Fibroblast of lung (primary cell): ENCODE results near the gene DUSP9. TPM values are rescaled to one million over a fixed set of nuclear protein-coding genes. Genes with fewer than 3 reads are reported as not detected.

Experiments
- DNase-seq, 2 donors: peaks; one replicate each; pipeline versions ENCODE4 v3.0.0 to v3.0.0-alpha.2; 2010; ENCODE audit warnings: low read depth in 2 of 2
- H2AFZ ChIP-seq: 2 replicates; pipeline ENCODE4 v1.5.1; 2012; ENCODE audit warnings: low read length, control low read depth, inconsistent platforms
- H3K27ac ChIP-seq: 2 replicates; pipeline ENCODE4 v1.5.1; 2011; ENCODE audit warnings: low read length, control low read depth; ENCODE audit not compliant: insufficient read depth
- H3K27me3 ChIP-seq: 2 replicates; pipeline ENCODE4 v1.5.1; 2011; ENCODE audit warnings: mild to moderate bottlenecking, low read length; ENCODE audit not compliant: control insufficient read depth, insufficient read depth
- H3K36me3 ChIP-seq: 2 replicates; pipeline ENCODE4 v1.5.1; 2011; ENCODE audit warnings: low read length; ENCODE audit not compliant: control insufficient read depth, insufficient read depth
- H3K4me1 ChIP-seq: 2 replicates; pipeline ENCODE4 v1.5.1; 2011; ENCODE audit warnings: low read length; ENCODE audit not compliant: control insufficient read depth, insufficient read depth; ENCODE audit errors: extremely low read depth
- H3K4me2 ChIP-seq: 2 replicates; pipeline ENCODE4 v1.5.1; 2011; ENCODE audit warnings: low read length, control low read depth; ENCODE audit not compliant: insufficient read depth; ENCODE audit errors: extremely low read depth
- H3K4me3 ChIP-seq, 4 experiments: fragments of 200-600 bp in 1 of 4; sonication (generic) in 1 of 4; replicated peaks in 1 of 4; 2 replicates each; pipeline ENCODE4 v1.5.1; 2011 to 2016; ENCODE audit warnings: low read length in 4 of 4, low read depth in 3 of 4, mild to moderate bottlenecking in 3 of 4, control low read depth in 2 of 4, inconsistent platforms in 1 of 4, mixed read lengths in 1 of 4; ENCODE audit not compliant: insufficient read depth in 1 of 4; ENCODE audit errors: control extremely low read depth in 1 of 4
- H3K79me2 ChIP-seq: 2 replicates; pipeline ENCODE4 v1.5.1; 2012; ENCODE audit warnings: mild to moderate bottlenecking, low read length, inconsistent platforms; ENCODE audit not compliant: control insufficient read depth, insufficient read depth
- H3K9ac ChIP-seq: 2 replicates; pipeline ENCODE4 v1.5.1; 2011; ENCODE audit warnings: mild to moderate bottlenecking, low read length, control low read depth; ENCODE audit not compliant: insufficient read depth
- H3K9me3 ChIP-seq: 2 replicates; pipeline ENCODE4 v1.5.1; 2012; ENCODE audit warnings: low read depth, low read length; ENCODE audit not compliant: control insufficient read depth, insufficient read depth
- H4K20me1 ChIP-seq: 2 replicates; pipeline ENCODE4 v1.5.1; 2011; ENCODE audit warnings: low read length; ENCODE audit not compliant: control insufficient read depth, insufficient read depth; ENCODE audit errors: extremely low read depth
- EZH2 ChIP-seq: IDR thresholded peaks from 2 replicates; pipeline ENCODE4 v1.5.1; 2012; ENCODE audit warnings: low read length, control low read depth, mild to moderate bottlenecking; ENCODE audit errors: missing control alignments
- polyA plus RNA-seq, 2 donors: library from polyadenylated mRNA; depleted of rRNA in 1 of 2; stranded (reverse) in 1 of 2; unstranded in 1 of 2; fragments of >200 nt; gene quantifications; 2 replicates each; pipeline ENCODE4 v1.2.1, GENCODE V29; 2011 to 2012; ENCODE audit warnings: missing spikeins in 1 of 2
- total RNA-seq: library from RNA; depleted of rRNA; stranded (reverse); fragments of >200 nt; gene quantifications from 2 replicates; pipeline ENCODE4 v1.2.1, GENCODE V29; 2014
- TF ChIP-seq, protein P1 (sequence below), 2 donors: IDR thresholded peaks in 1 of 2; conservative IDR thresholded peaks in 1 of 2; 1 replicate in 1 of 2; 2 replicates in 1 of 2; pipeline ENCODE4 v1.5.1; 2011 to 2012; ENCODE audit warnings: low read length in 2 of 2, control low read depth in 1 of 2, inconsistent platforms in 1 of 2, low read depth in 1 of 2, mild to moderate bottlenecking in 1 of 2

Gene DUSP9
- total and polyA plus RNA-seq, 2 donors (not counting 1 experiment from before 2014, with no cell fraction given): not detected

DNA sequence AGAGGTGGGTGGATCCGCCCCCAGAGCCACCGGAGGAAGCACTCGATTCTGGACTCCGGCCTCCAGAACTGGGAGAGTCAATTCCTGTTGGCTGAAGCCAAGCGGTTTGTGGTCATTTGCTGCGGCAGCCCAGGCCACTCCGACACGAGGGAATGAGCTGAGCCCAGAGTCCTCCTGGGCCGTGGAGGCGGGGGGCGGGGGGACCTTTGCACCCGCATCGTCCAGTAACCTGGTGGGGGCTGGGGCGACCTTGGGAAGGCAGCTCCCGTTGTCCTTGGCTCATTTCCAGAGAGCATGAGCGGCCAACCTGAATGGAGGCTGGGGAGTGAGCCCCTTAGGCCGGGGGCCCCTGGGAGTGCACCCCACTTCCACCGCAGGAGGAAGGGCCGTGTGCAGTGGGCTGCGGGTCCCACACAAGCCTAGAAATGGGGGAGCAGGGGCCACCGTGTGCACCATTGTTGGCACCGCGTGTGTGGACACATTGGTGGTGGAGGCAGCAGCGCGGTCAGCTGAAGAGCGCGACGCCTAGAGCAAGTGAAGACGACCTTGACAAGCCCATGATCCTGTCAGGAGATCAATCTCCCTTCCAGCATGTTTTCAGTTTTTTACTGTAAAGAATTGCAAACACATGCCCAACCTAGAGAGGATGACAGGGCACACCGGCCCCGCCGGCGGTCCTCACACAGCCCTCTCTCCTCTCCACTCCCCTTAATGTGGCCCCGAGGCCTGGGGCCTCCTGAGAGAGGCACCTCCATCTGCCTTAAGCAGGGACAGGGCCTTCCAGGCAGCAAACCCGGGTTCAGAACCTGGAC lies 19.9 kb upstream of the DUSP9 start:
- Histone ChIP-seq H3K27ac (no peak overlapping the region), H3K4me1 (no peaks in the 10 kb centered on the region), H3K36me3 (no peaks in the 10 kb centered on the region), H3K79me2 (no peaks in the 10 kb centered on the region), H3K9me3 (no peaks in the 10 kb centered on the region), H3K4me3 (no peak overlapping the region), H3K9ac (no peak overlapping the region), H2AFZ (no peak overlapping the region), H3K4me2 (no peak overlapping the region), H4K20me1 (no peaks in the 10 kb centered on the region), H3K27me3 (no peaks in the 10 kb centered on the region)
- DNase-seq: no peak
- TF ChIP-seq, protein P1, sequence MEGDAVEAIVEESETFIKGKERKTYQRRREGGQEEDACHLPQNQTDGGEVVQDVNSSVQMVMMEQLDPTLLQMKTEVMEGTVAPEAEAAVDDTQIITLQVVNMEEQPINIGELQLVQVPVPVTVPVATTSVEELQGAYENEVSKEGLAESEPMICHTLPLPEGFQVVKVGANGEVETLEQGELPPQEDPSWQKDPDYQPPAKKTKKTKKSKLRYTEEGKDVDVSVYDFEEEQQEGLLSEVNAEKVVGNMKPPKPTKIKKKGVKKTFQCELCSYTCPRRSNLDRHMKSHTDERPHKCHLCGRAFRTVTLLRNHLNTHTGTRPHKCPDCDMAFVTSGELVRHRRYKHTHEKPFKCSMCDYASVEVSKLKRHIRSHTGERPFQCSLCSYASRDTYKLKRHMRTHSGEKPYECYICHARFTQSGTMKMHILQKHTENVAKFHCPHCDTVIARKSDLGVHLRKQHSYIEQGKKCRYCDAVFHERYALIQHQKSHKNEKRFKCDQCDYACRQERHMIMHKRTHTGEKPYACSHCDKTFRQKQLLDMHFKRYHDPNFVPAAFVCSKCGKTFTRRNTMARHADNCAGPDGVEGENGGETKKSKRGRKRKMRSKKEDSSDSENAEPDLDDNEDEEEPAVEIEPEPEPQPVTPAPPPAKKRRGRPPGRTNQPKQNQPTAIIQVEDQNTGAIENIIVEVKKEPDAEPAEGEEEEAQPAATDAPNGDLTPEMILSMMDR (conservative IDR thresholded peaks at IDR 0.05 in 1 of 2, IDR thresholded peaks at IDR 0.05 in 1 of 2; ENCODE audit: low read depth in 1 of 2, low read length in 2 of 2): no peak
- TF ChIP-seq EZH2: no peak

DNA sequence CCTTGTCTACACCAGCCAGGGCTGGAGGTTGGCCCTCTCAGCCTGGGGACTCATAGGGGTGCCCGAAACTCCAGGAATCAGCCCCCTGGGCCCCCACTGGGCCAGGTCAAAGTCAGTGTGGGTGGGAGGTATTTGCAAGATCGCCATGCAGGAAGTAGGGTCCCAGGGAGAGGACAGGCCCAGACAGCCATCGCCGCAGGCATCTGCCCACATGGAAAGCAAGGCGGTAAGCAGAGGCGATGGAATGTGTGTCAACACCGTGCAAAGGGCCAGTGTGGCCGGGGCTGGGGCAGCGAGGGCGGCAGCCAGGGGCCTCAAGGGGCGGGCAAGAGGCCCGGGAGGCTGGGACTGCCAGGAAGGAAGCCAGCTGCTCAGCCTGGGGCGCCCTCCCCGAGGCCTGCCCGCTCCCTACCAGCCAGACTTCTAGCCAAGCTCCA lies 19.3 kb upstream of the DUSP9 start:
- Histone ChIP-seq H3K27ac (no peak overlapping the region), H2AFZ (no peak overlapping the region), H3K4me3 (no peak overlapping the region), H3K79me2 (no peaks in the 10 kb centered on the region), H3K4me1 (no peaks in the 10 kb centered on the region), H3K36me3 (no peaks in the 10 kb centered on the region), H3K9me3 (no peaks in the 10 kb centered on the region), H4K20me1 (no peaks in the 10 kb centered on the region), H3K9ac (no peak overlapping the region), H3K4me2 (no peak overlapping the region), H3K27me3 (no peaks in the 10 kb centered on the region)
- DNase-seq: no peak
- TF ChIP-seq, protein P1 (conservative IDR thresholded peaks at IDR 0.05 in 1 of 2, IDR thresholded peaks at IDR 0.05 in 1 of 2; ENCODE audit: low read depth in 1 of 2, low read length in 2 of 2): no peak
- TF ChIP-seq EZH2: no peak

DNA sequence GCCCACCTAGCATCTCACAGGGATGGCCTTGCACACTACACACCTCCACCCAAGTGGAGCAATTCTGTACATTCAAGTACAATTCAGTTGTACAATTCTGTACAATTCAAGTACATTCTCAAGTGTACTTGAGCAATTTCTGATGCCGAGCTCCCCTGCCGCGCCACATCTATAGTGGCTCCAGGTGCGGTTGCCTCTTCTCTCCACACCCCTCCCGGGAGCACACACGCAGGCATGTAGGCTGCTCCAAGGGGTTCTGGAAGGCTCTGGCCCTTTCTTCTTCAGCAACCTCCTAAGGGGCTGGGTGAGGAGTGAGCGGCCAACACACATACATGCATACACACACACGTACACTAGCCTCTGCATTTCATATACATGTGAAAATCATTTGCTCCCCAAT lies 18.9 kb upstream of the DUSP9 start:
- Histone ChIP-seq H3K9ac (no peak overlapping the region), H3K4me3 (no peak overlapping the region), H3K4me1 (no peaks in the 10 kb centered on the region), H3K9me3 (no peaks in the 10 kb centered on the region), H3K79me2 (no peaks in the 10 kb centered on the region), H3K27me3 (no peaks in the 10 kb centered on the region), H3K36me3 (no peaks in the 10 kb centered on the region), H3K27ac (no peak overlapping the region), H3K4me2 (no peak overlapping the region), H4K20me1 (no peaks in the 10 kb centered on the region), H2AFZ (no peak overlapping the region)
- TF ChIP-seq, protein P1 (conservative IDR thresholded peaks at IDR 0.05 in 1 of 2, IDR thresholded peaks at IDR 0.05 in 1 of 2; ENCODE audit: low read depth in 1 of 2, low read length in 2 of 2): no peak
- TF ChIP-seq EZH2: no peak
- no peak for DNase-seq
